K562 (cell line): ENCODE data around the gene EEFSEC. TPM values are rescaled to one million over a fixed set of nuclear protein-coding genes. Genes with fewer than 3 reads are reported as not detected.

Experiments used
- ATAC-seq: fragments of 200-7000 bp; cut with Tn5 transposase; 3 replicates; pipeline ENCODE4 v1.9.1; 2020; ENCODE audit warnings: moderate library complexity
- BruUV-seq: library from RNA; stranded (reverse); fragments of 400-500 nt; replicated peaks from 2 replicates; lab custom pipeline; 2021; lab: Mats Ljungman, UMichigan
- CTCF ChIA-PET: fragments of 300-600 bp; formaldehyde crosslinking; extraction: SDS; loops from one replicate; lab custom pipeline; 2021; ENCODE audit warnings: low intra/inter-chr PET ratio; lab: Yijun Ruan, JAX
- POLR2A ChIA-PET: fragments of 300-600, 350-650 bp; sonication (Branson Sonifier 250); formaldehyde crosslinking; extraction: SDS; loops from one replicate; lab custom pipeline; 2021; ENCODE audit warnings: antibody characterized with exemption, inconsistent platforms; lab: Yijun Ruan, JAX
- DNase-seq, 4 experiments: peaks; one replicate each; pipeline versions ENCODE4 v3.0.0 to v3.0.0-alpha.2; 2011 to 2018; ENCODE audit warnings: low spot score in 3 of 4, mixed read lengths in 3 of 4; ENCODE audit errors: extremely low read depth in 1 of 4
- FAIRE-seq: peaks from 2 replicates; lab custom pipeline; 2011; peaks lifted over from hg19 to GRCh38; lab: Jason Lieb, UNC
- H2AFZ ChIP-seq: 2 replicates; pipeline ENCODE4 v1.6.0; 2011; ENCODE audit warnings: low read depth, low read length, control low read depth, inconsistent platforms
- H3K27ac ChIP-seq: fragments of 200-600 bp; 3 replicates; pipeline ENCODE4 v1.8.0; 2011; ENCODE audit warnings: low read depth, mild to moderate bottlenecking, control low read depth, inconsistent platforms, low read length, moderate library complexity, mixed read lengths; ENCODE audit errors: extremely low read depth
- H3K27me3 ChIP-seq, 2 experiments: fragments of 300-600 bp in 1 of 2; 2 replicates in 1 of 2; 3 replicates in 1 of 2; pipeline versions ENCODE4 v1.6.0 to v1.8.0; 2011; ENCODE audit warnings: inconsistent platforms in 2 of 2, low read length in 2 of 2, mild to moderate bottlenecking in 1 of 2, mixed read lengths in 1 of 2, moderate library complexity in 1 of 2; ENCODE audit not compliant: control insufficient read depth in 2 of 2, insufficient read depth in 2 of 2
- H3K36me3 ChIP-seq: fragments of 300-600 bp; 3 replicates; pipeline ENCODE4 v1.8.0; 2011; ENCODE audit warnings: mild to moderate bottlenecking, low read length, inconsistent platforms; ENCODE audit not compliant: control insufficient read depth, insufficient read depth
- H3K4me1 ChIP-seq, 2 experiments: fragments of 200-600 bp in 1 of 2; replicated peaks in 1 of 2; 2 replicates in 1 of 2; 3 replicates in 1 of 2; pipeline versions ENCODE4 v1.5.1 to v1.8.0; 2011; ENCODE audit warnings: inconsistent platforms in 2 of 2, low read length in 2 of 2, mild to moderate bottlenecking in 1 of 2, mixed read lengths in 1 of 2, moderate library complexity in 1 of 2; ENCODE audit not compliant: control insufficient read depth in 2 of 2, insufficient read depth in 2 of 2
- H3K4me2 ChIP-seq: 2 replicates; pipeline ENCODE4 v1.6.1; 2011; ENCODE audit warnings: low read length, control low read depth, inconsistent platforms, mixed read lengths; ENCODE audit not compliant: insufficient read depth
- H3K4me3 ChIP-seq: fragments of 200-600 bp; sonication (generic), shearing (Covaris generic); 2 replicates; pipeline ENCODE4 v1.5.1; 2016; ENCODE audit warnings: control low read depth, inconsistent platforms
- H3K79me2 ChIP-seq: fragments of 200-600 bp; 3 replicates; pipeline ENCODE4 v1.8.0; 2011; ENCODE audit warnings: low read length, inconsistent platforms; ENCODE audit not compliant: control insufficient read depth, insufficient read depth
- H3K9ac ChIP-seq, 2 experiments: 2 replicates each; pipeline versions ENCODE4 v1.6.0 to v1.6.1; 2011; ENCODE audit warnings: low read depth in 2 of 2, low read length in 2 of 2, control low read depth in 1 of 2, inconsistent platforms in 1 of 2, mild to moderate bottlenecking in 1 of 2, mixed read lengths in 1 of 2; ENCODE audit not compliant: insufficient read depth in 1 of 2
- H3K9me1 ChIP-seq: one replicate; pipeline ENCODE4 v1.6.0; 2011; ENCODE audit warnings: inconsistent platforms, mild to moderate bottlenecking, low read length, moderate library complexity; ENCODE audit not compliant: control insufficient read depth, insufficient read depth
- H3K9me3 ChIP-seq: replicated peaks from 2 replicates; pipeline ENCODE4 v1.5.1; 2011; ENCODE audit warnings: low read depth, low read length, inconsistent platforms; ENCODE audit not compliant: control insufficient read depth, insufficient read depth
- H4K20me1 ChIP-seq: replicated peaks from 2 replicates; pipeline ENCODE4 v1.6.1; 2011; ENCODE audit warnings: low read length, inconsistent platforms, mixed read lengths; ENCODE audit not compliant: control insufficient read depth, insufficient read depth
- ARID3B ChIP-seq: fragments of 250-450 bp; sonication (Bioruptor Pico); IDR thresholded peaks from 2 replicates; pipeline ENCODE4 v1.4.0; 2020; ENCODE audit warnings: borderline replicate concordance
- CXXC5 ChIP-seq: fragments of 250-450 bp; sonication (Bioruptor Pico); IDR thresholded peaks from 2 replicates; pipeline ENCODE4 v1.8.0; 2022; ENCODE audit warnings: inconsistent platforms, mild to moderate bottlenecking, moderate library complexity
- RB1 ChIP-seq: fragments of 450-650 bp; IDR thresholded peaks from 2 replicates; pipeline ENCODE4 v1.6.1; 2017; ENCODE audit warnings: low read depth, mild to moderate bottlenecking
- RREB1 ChIP-seq: fragments of 250-450 bp; sonication (Bioruptor Pico); IDR thresholded peaks from 2 replicates; pipeline ENCODE4 v1.4.0; 2020
- VEZF1 ChIP-seq: fragments of 200-800 bp; sonication (Bioruptor generic); IDR thresholded peaks from 2 replicates; pipeline ENCODE4 v1.6.1; 2017; ENCODE audit warnings: missing genetic modification characterization, missing compliant biosample characterization
- WGBS: fragments of 100-300 bp; shearing (Covaris generic); methylation state at CpG from one replicate; pipeline ENCODE4 v1.1.6; 2016; ENCODE audit warnings: low coverage, mixed read lengths; ENCODE audit not compliant: insufficient coverage; ENCODE audit errors: missing lambda C conversion rate; 5-methylcytosine and 5-hydroxymethylcytosine counted together
- in situ Hi-C: fragments of 300-500 bp; cut with MboI; formaldehyde crosslinking; loops from 4 replicates; pipeline ENCODE4 v1.15.0; 2018; ENCODE audit warnings: inconsistent platforms, mixed read lengths
- intact Hi-C: fragments of 100-400 bp; cut with micrococcal nuclease; formaldehyde crosslinking; loops from 2 replicates; pipeline ENCODE4 v1.14.2; 2022
- polyA plus RNA-seq, 8 experiments: library from polyadenylated mRNA; depleted of rRNA in 4 of 8; stranded (reverse) in 5 of 8; unstranded in 3 of 8; fragments of >200 nt; fragmentation: Nextera tagmentation in 2 of 8; fragmentation: Illumina TruSeq in 1 of 8; extraction: Ambion mirVana in 2 of 8; extraction: Trizol in 1 of 8; gene quantifications; 2 replicates each; pipeline versions ENCODE4 v1.2.1 to v1.2.3, GENCODE V29; 2011 to 2014; ENCODE audit warnings: inconsistent platforms in 1 of 8, missing spikeins in 1 of 8
- total RNA-seq, 7 experiments: library from RNA; depleted of rRNA in 6 of 7; stranded (reverse); fragments of >200 nt in 6 of 7; fragmentation: Illumina TruSeq in 2 of 7; extraction: Trizol in 2 of 7; gene quantifications; 2 replicates each; pipeline versions ENCODE4 v1.2.1 to v1.2.3, GENCODE V29; 2011 to 2021; ENCODE audit warnings: low replicate concordance in 1 of 7

Gene EEFSEC
- total and polyA plus RNA-seq, 9 of the 15 experiments (the other 6 are each of a cell fraction or from before 2014, with no cell fraction given), result 0.35 to 11.8 (median 7.7) TPM

GRCh38 chr3:128432971-128433836 lies 279.9 kb downstream of the EEFSEC start:
- Histone ChIP-seq H3K9me3 (no peaks in the 10 kb centered on the region), H3K27me3 (no peaks in the 10 kb centered on the region), H3K4me2 (no peak overlapping the region), H3K36me3 (no peaks in the 10 kb centered on the region), H3K9ac (peak overlapping the region in 1 of 2 experiments; percentile 71; a peak in 1 of 4 replicates), H4K20me1 (no peaks in the 10 kb centered on the region), H2AFZ (no peak overlapping the region), H3K9me1 (no peaks in the 10 kb centered on the region), H3K4me3 (0 out of 2 replicates have a peak overlapping the region, but pooled peaks have one; percentile 4), H3K79me2 (no peaks in the 10 kb centered on the region), H3K27ac (no peak overlapping the region), H3K4me1 (peaks cover 4 to 52% of the 10 kb centered on the region in 2 experiments; a peak in 3 of 5 replicates)
- POLR2A ChIA-PET, result no interaction called here
- in situ Hi-C loops, result no loop called here
- peak; percentile 75 for ATAC-seq
- FAIRE-seq, result no peak
- CTCF ChIA-PET, result no interaction called here
- peak; percentile 31 to 72 (median 56) for DNase-seq
- no TSS peak for BruUV-seq
- WGBS, result 94% methylated on average over 3 of the region's 53 CpGs
- intact Hi-C loops, result loop anchor here (10.0 kb wide), 2 partner anchors 152 to 258 kb away; no protein-coding TSS in a partner anchor
- TF ChIP-seq RREB1 (CRISPR knock-in tag), result no peak
- peak; percentile 40; the same call in 1 of the 2 replicates for TF ChIP-seq VEZF1 (CRISPR knock-in tag)
- TF ChIP-seq RB1, result 0 out of 2 replicates have a peak, but pooled peaks have one; percentile 15
- TF ChIP-seq ARID3B, result no peak
- TF ChIP-seq CXXC5 (CRISPR knock-in tag), result peak; percentile 30
